ENCODE measurements around the gene BTG1. TPM values are rescaled to one million over a fixed set of nuclear protein-coding genes. Genes with fewer than 3 reads are reported as not detected.

Gene BTG1
- total RNA-seq, 2 experiments from 2014 or later = 32.8 to 93.4 TPM

GRCh38 chr12:92144631-92145480 is 790 bp downstream of the BTG1 start:
- TF ChIP-seq CTCF (conservative IDR thresholded peaks at IDR 0.05; ENCODE audit: low read length) (peak; percentile 71), EZH2phosphoT487 (IDR thresholded peaks at IDR 0.05; ENCODE audit: borderline replicate concordance, low read depth, low read length) (no peak)
- Histone ChIP-seq H3K4me2 (ENCODE audit: low read length) (peak overlapping the region; percentile 98), H2AFZ (ENCODE audit: low read length) (no peak overlapping the region), H3K9me3 (ENCODE audit: low read length) (no peaks in the 10 kb centered on the region), H3K79me2 (ENCODE audit: insufficient read depth, low read depth, low read length) (peaks cover 76% of the 10 kb centered on the region), H3K36me3 (ENCODE audit: insufficient read depth, low read length) (peaks cover 51% of the 10 kb centered on the region), H4K20me1 (ENCODE audit: insufficient read depth, low read length) (peaks cover 49% of the 10 kb centered on the region), H3K4me3 (ENCODE audit: low read depth, low read length, poor library complexity, severe bottlenecking) (peak overlapping the region; percentile 86), H3K9me2 (ENCODE audit: insufficient read depth, low read length) (no peaks in the 10 kb centered on the region), H3K4me1 (ENCODE audit: insufficient read depth, low read length, poor library complexity, severe bottlenecking) (peaks cover 16% of the 10 kb centered on the region), H3K27ac (ENCODE audit: low read depth, low read length, poor library complexity, severe bottlenecking) (peak overlapping the region; percentile 63)
- intact Hi-C loops (cut with micrococcal nuclease; ENCODE audit: unreplicated experiment) = loop anchor here (1.0 to 5.0 kb wide), 4 partner anchors 110 to 333 kb away; no protein-coding TSS in a partner anchor
- peak; percentile 69 for DNase-seq (ENCODE audit: low spot score)
- ChIA-PET CTCF (ENCODE audit: unreplicated experiment) (interaction anchor here (0.8 to 2.5 kb wide), 9 partner anchors 8 to 359 kb away, joined by 3 to 14 read pairs (median 3); no protein-coding TSS in a partner anchor), POLR2A (interaction anchor here (0.9 to 5.5 kb wide), 39 partner anchors 9 to 424 kb away, joined by 3 to 86 read pairs (median 8); no protein-coding TSS in a partner anchor)
- no TSS peak for BruUV-seq (replicated peaks)

- no peak overlapping the region for H2AFZ ChIP-seq (ENCODE audit: low read length)
- H3K79me2 ChIP-seq (ENCODE audit: insufficient read depth, low read depth, low read length) = peaks cover 85% of the 10 kb centered on the region
- H3K9me2 ChIP-seq (ENCODE audit: insufficient read depth, low read length) = no peaks in the 10 kb centered on the region
- ChIA-PET CTCF (ENCODE audit: unreplicated experiment) (interaction anchor here (0.8 to 2.5 kb wide), 4 partner anchors 28 to 330 kb away, joined by 3 to 14 read pairs (median 6); no protein-coding TSS in a partner anchor), POLR2A (interaction anchor here (0.6 to 5.5 kb wide), 19 partner anchors 8 to 425 kb away, joined by 3 to 86 read pairs (median 19); no protein-coding TSS in a partner anchor)
- no peaks in the 10 kb centered on the region for H3K9me3 ChIP-seq (ENCODE audit: low read length)
- TF ChIP-seq CTCF (conservative IDR thresholded peaks at IDR 0.05; ENCODE audit: low read length) (peak; percentile 87), EZH2phosphoT487 (IDR thresholded peaks at IDR 0.05; ENCODE audit: borderline replicate concordance, low read depth, low read length) (no peak)
- TSS peak; percentile 61 for BruUV-seq (replicated peaks)
- DNase-seq (ENCODE audit: low spot score) = peak; percentile 88
- peaks cover 58% of the 10 kb centered on the region for H4K20me1 ChIP-seq (ENCODE audit: insufficient read depth, low read length)
- H3K27ac ChIP-seq (ENCODE audit: low read depth, low read length, poor library complexity, severe bottlenecking) = peak overlapping the region; percentile 63
- peak overlapping the region; percentile 98 for H3K4me2 ChIP-seq (ENCODE audit: low read length)
- H3K4me1 ChIP-seq (ENCODE audit: insufficient read depth, low read length, poor library complexity, severe bottlenecking) = peaks cover 25% of the 10 kb centered on the region
- peaks cover 60% of the 10 kb centered on the region for H3K36me3 ChIP-seq (ENCODE audit: insufficient read depth, low read length)
- H3K4me3 ChIP-seq (ENCODE audit: low read depth, low read length, poor library complexity, severe bottlenecking) = peak overlapping the region; percentile 86
- intact Hi-C loops (cut with micrococcal nuclease; ENCODE audit: unreplicated experiment) = loop anchor here (1.0 to 5.0 kb wide), 4 partner anchors 109 to 332 kb away; no protein-coding TSS in a partner anchor
Observed at GRCh38 chr12:92143686-92144630, 1.7 kb downstream of the BTG1 start.
